22Rv1 (cell line): ENCODE results near the gene PDGFD.
"Not testable (repeated sequence)": the region's sequence is repeated elsewhere in the genome, so short reads cannot be mapped to it uniquely, and the experiment has no call there.

Experiments used
- H3K27ac ChIP-seq: fragments of 450-650 bp; 2 replicates; pipeline ENCODE4 v1.5.1; 2017
- CTCF ChIP-seq: fragments of 450-650 bp; IDR thresholded peaks from 2 replicates; pipeline ENCODE4 v1.5.1; 2017; ENCODE audit warnings: mild to moderate bottlenecking
- ZFX ChIP-seq: fragments of 450-650 bp; IDR thresholded peaks from 2 replicates; pipeline ENCODE4 v1.6.1; 2017; ENCODE audit warnings: antibody characterized with exemption, borderline replicate concordance

PDGFD gene

GRCh38 chr11:104055596-104055995, 108.4 kb downstream of the PDGFD start:
- no peak overlapping the region for H3K27ac ChIP-seq
- TF ChIP-seq ZFX (no peak), CTCF (no peak)

- TF ChIP-seq ZFX (no peak), CTCF (no peak)
- H3K27ac ChIP-seq: no peak overlapping the region
Observed at GRCh38 chr11:104054911-104055529, 108.9 kb downstream of the PDGFD start.

- H3K27ac ChIP-seq: no peak overlapping the region
- TF ChIP-seq ZFX: no peak
- TF ChIP-seq CTCF: no peak
Observed at GRCh38 chr11:104053743-104054478, 110.0 kb downstream of the PDGFD start.

GRCh38 chr11:104051778-104052177, 112.2 kb downstream of the PDGFD start:
- H3K27ac ChIP-seq: no peak overlapping the region
- no peak for TF ChIP-seq ZFX
- TF ChIP-seq CTCF: no peak

- no peak for TF ChIP-seq CTCF
- TF ChIP-seq ZFX: no peak
- no peak overlapping the region for H3K27ac ChIP-seq
Observed at GRCh38 chr11:104049116-104049515, 114.8 kb downstream of the PDGFD start.

- not testable (repeated sequence) for H3K27ac ChIP-seq
Observed at GRCh38 chr11:104046858-104047257, 117.1 kb downstream of the PDGFD start.

GRCh38 chr11:104046331-104046730, 117.6 kb downstream of the PDGFD start:
- TF ChIP-seq ZFX (no peak), CTCF (no peak)
- H3K27ac ChIP-seq: no peak overlapping the region

- H3K27ac ChIP-seq: no peak overlapping the region
- TF ChIP-seq ZFX (no peak), CTCF (no peak)
Observed at GRCh38 chr11:104043678-104044239, 120.2 kb downstream of the PDGFD start.
